Stomach (tissue), 9 donors: ENCODE measurements around the gene RANBP17. TPM values are rescaled to one million over a fixed set of nuclear protein-coding genes. Genes with fewer than 3 reads are reported as not detected.
A peak's percentile ranks its signal among the peaks of the same experiment; 100 is the strongest.

ENCODE experiments used
- DNase-seq, 2 donors: peaks; one replicate each; pipeline versions ENCODE4 v3.0.0 to v3.0.0-alpha.2; 2013 to 2019
- H3K27ac ChIP-seq, 5 donors: fragments of 200-600 bp in 4 of 5; sonication (generic) in 4 of 5; one replicate each; pipeline ENCODE4 v1.5.1; 2013 to 2019; ENCODE audit warnings: mild to moderate bottlenecking in 1 of 5, moderate library complexity in 1 of 5
- H3K27me3 ChIP-seq, 3 donors: fragments of 200-600 bp; sonication (generic); one replicate each; pipeline ENCODE4 v1.5.1; 2017 to 2019; ENCODE audit warnings: mixed run types in 1 of 3
- H3K36me3 ChIP-seq, 4 donors: fragments of 200-600 bp; sonication (generic); 1 replicate in 3 of 4; 2 replicates in 1 of 4; pipeline ENCODE4 v1.5.1; 2016 to 2019
- H3K4me1 ChIP-seq, 4 donors: fragments of 200-600 bp; sonication (generic); one replicate each; pipeline ENCODE4 v1.5.1; 2016 to 2019
- H3K4me3 ChIP-seq, 4 donors: fragments of 200-600 bp; sonication (generic) in 3 of 4; one replicate each; pipeline ENCODE4 v1.5.1; 2016 to 2019; ENCODE audit warnings: mild to moderate bottlenecking in 1 of 4
- H3K9me3 ChIP-seq, 4 donors: fragments of 200-600 bp; sonication (generic); one replicate each; pipeline ENCODE4 v1.5.1; 2016 to 2019
- EP300 ChIP-seq: sonication (generic); formaldehyde crosslinking; IDR thresholded peaks from one replicate; pipeline ENCODE4 v1.6.1; 2017; ENCODE audit warnings: antibody characterized with exemption
- POLR2A ChIP-seq, 4 donors: fragments of 450-650 bp; IDR thresholded peaks; one replicate each; pipeline ENCODE4 v1.6.1; 2016; ENCODE audit warnings: antibody characterized with exemption in 4 of 4, control low read depth in 2 of 4, mild to moderate bottlenecking in 1 of 4, moderate library complexity in 1 of 4
- POLR2AphosphoS5 ChIP-seq, 3 donors: sonication (generic); formaldehyde crosslinking; IDR thresholded peaks; one replicate each; pipeline ENCODE4 v1.6.1; 2016; ENCODE audit warnings: antibody characterized with exemption in 3 of 3
- WGBS, 5 donors: extraction: QIAGEN DNeasy Blood & Tissue Kit in 3 of 5; methylation state at CpG; one replicate each; pipeline versions ENCODE4 v1.1.5 to v1.1.7; 2013 to 2018; 5-methylcytosine and 5-hydroxymethylcytosine counted together
- intact Hi-C: fragments of 100-400 bp; cut with DNase I; formaldehyde crosslinking; loops from one replicate; pipeline ENCODE4 v1.15.1; 2023; ENCODE audit warnings: low total_unique reads
- polyA plus RNA-seq, 3 donors: library from polyadenylated mRNA; stranded (reverse); fragments of 200-250 nt; gene quantifications; one replicate each; pipeline ENCODE4 v1.2.3, GENCODE V29; 2013
- total RNA-seq, 5 donors: library from RNA; depleted of rRNA; stranded (reverse); fragments of >200 nt; gene quantifications; one replicate each; pipeline versions ENCODE4 v1.1.0 to v1.2.3, GENCODE V29; 2014 to 2016
- TF ChIP-seq, protein P1 (sequence below), 7 experiments: fragments of 450-650 bp in 4 of 7; fragments of 200-600 bp in 3 of 7; sonication (generic) in 3 of 7; IDR thresholded peaks; one replicate each; pipeline ENCODE4 v1.5.1; 2016 to 2019; ENCODE audit warnings: antibody characterized with exemption in 7 of 7, control low read depth in 2 of 7, mild to moderate bottlenecking in 1 of 7
- donor health status: healthy with polysubstance abuse.
- donor health status: Bipolar disorder and iron deficiency.
- donor health status: healthy.

The RANBP17 gene
- total and polyA plus RNA-seq, 8 donors, result 1.4 to 75.6 (median 10.5) TPM

DNA sequence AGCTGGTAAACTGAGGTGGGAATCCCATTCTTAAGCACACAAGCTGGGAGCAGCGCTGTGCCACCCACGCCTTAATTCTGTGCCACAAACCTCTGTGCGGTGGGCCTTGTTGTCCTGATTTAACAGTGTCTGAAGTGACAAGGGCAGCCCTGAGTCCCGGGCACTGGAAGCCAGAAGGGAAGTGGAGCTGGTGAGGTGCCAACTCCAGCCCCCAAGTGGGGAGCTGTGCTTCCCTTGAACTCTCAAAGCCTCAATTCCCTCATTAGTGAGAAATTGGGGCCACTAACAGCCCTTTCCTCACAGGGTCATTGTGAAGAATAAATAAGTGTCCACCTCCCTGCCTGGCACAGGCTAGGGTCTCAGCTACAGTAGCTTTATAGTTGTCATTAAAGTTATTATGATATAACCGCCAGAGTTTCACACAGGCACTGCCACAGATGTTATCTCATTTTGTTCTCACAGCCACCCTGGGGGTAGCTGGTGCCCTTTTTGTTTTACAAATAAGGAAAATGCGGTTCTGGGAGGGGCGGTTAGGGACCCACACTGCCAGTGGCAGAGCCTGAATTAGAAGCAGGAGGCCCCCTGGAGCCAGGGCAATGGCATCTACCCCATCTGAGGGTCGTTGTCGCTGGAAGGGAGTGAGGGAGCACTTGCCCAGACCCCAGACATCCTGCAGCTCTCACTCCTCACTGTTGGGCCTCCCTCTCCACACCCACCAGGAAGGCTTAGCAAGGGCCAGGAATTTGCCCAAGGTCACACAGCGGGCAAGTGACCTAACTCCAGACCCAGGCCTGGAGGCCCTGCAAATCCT lies 445.2 kb downstream of the RANBP17 start:
- WGBS, 5 donors, result 22 to 30% (median 25%) methylated on average over 9 to 10 of the region's 10 CpGs
- H3K4me3 ChIP-seq, result no peak overlapping the region
- H3K27me3 ChIP-seq, result peaks cover 56 to 88% (median 76%) of the 10 kb centered on the region in 3 donors
- no peak for TF ChIP-seq POLR2A (IDR thresholded peaks at IDR 0.05)
- TF ChIP-seq EP300, result no peak
- no peak for TF ChIP-seq POLR2AphosphoS5 (IDR thresholded peaks at IDR 0.05)
- TF ChIP-seq, protein P1, sequence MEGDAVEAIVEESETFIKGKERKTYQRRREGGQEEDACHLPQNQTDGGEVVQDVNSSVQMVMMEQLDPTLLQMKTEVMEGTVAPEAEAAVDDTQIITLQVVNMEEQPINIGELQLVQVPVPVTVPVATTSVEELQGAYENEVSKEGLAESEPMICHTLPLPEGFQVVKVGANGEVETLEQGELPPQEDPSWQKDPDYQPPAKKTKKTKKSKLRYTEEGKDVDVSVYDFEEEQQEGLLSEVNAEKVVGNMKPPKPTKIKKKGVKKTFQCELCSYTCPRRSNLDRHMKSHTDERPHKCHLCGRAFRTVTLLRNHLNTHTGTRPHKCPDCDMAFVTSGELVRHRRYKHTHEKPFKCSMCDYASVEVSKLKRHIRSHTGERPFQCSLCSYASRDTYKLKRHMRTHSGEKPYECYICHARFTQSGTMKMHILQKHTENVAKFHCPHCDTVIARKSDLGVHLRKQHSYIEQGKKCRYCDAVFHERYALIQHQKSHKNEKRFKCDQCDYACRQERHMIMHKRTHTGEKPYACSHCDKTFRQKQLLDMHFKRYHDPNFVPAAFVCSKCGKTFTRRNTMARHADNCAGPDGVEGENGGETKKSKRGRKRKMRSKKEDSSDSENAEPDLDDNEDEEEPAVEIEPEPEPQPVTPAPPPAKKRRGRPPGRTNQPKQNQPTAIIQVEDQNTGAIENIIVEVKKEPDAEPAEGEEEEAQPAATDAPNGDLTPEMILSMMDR (IDR thresholded peaks at IDR 0.05), result no peak
- DNase-seq, result peak in 1 of 2 donors; percentile 22
- peaks cover 27 to 41% (median 34%) of the 10 kb centered on the region in 4 donors for H3K4me1 ChIP-seq
- peaks cover 0 to 10% (median 0%) of the 10 kb centered on the region in 4 donors for H3K9me3 ChIP-seq
- H3K27ac ChIP-seq, result no peak overlapping the region
- no peaks in the 10 kb centered on the region for H3K36me3 ChIP-seq
- intact Hi-C loops, result no loop called here

DNA sequence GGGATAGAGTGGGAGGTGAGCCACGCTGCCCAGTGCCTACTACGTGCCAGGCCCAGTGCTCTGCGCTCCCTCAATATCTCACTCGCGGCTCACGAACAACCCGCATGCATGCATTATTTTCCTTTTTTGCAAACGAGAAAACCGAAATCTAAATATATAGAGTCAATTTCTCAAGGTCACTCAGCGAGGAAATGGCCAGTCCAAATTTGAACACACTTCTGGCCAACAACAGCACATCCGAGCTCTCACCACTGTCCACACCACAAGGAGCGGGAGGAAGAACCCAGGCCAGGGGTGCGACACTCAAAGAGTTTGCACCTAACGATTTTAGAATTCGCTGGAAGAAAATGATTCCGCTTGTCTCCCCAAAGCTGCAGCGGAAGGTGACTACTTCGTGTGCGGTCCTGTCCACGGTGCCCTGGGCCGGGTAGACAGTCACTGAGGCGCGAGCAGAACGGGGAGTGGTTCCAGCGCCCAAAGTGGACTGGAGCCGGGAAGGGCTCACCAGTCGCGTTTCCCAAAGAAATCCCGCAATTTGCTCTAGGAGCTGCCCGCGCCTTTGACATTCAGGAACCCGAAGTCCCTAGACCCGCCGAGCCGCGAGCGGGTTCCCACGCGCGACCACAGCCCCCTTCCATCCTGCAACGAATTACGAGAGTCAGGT lies 446.1 kb downstream of the RANBP17 start:
- no peak for TF ChIP-seq POLR2AphosphoS5 (IDR thresholded peaks at IDR 0.05)
- no peak for TF ChIP-seq POLR2A (IDR thresholded peaks at IDR 0.05)
- DNase-seq, result no peak
- peaks cover 64 to 92% (median 85%) of the 10 kb centered on the region in 3 donors for H3K27me3 ChIP-seq
- H3K4me1 ChIP-seq, result peaks cover 36 to 50% (median 44%) of the 10 kb centered on the region in 4 donors
- H3K36me3 ChIP-seq, result no peaks in the 10 kb centered on the region
- intact Hi-C loops, result no loop called here
- no peak overlapping the region for H3K4me3 ChIP-seq
- WGBS, 5 donors, result 18 to 23% (median 19%) methylated on average over 25 to 42 of the region's 42 CpGs
- H3K9me3 ChIP-seq, result peaks cover 0 to 10% (median 0%) of the 10 kb centered on the region in 4 donors
- no peak overlapping the region for H3K27ac ChIP-seq

DNA sequence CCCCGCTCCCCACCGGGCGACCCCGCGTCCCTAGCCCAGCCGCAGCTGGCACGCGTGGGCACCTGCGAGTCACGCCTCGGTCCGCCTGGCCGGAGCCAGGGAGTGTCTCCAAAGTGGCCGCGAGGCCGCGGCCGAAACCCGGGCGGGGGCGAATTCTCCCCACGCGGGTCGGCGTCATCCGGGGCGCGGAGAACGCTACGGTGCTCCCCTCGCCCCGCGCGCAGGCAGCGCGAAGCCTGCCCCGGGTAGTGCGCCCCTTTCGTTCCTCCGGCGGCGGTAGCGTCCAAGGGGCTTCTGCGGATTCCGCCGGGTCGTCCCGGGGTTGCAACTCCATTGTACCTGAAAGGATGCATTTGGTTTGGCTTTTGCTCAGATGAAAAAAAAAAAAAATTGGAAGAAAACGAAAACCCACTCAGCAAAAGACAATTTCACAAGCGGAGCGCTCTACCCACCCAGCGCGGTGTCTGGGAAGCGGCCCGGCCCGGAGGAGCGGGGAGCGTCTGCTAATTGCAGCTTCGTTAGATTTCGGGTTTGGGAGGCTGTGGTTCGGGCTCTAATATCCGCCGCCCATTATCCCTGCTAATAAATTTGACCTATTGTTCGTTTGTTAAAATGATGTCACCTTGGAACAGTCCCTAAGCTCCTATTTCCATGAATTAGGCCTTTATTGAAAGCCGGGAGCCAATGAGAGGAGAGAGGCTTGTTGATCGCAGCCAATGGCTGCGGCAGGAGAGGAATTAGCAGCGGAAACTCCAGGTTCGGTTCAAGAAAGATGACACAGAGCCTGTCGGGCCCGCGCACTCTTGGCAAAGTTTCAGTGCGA lies 446.8 kb downstream of the RANBP17 start, which contains the start of gene TLX3:
TSS of gene TLX3 (plus strand) at position 796 of the 823 bp plus-strand sequence. CDS start 118 bp downstream, outside the sequence.
- intact Hi-C loops, result no loop called here
- TF ChIP-seq EP300 (no peak), POLR2AphosphoS5 (IDR thresholded peaks at IDR 0.05) (no peak), POLR2A (IDR thresholded peaks at IDR 0.05) (no peak)
- TF ChIP-seq, protein P1 (IDR thresholded peaks at IDR 0.05), result no peak
- peaks cover 70 to 100% (median 91%) of the 10 kb centered on the region in 3 donors for H3K27me3 ChIP-seq
- 6 to 11% (median 10%) methylated on average over 44 to 73 of the region's 73 CpGs for WGBS, 5 donors
- DNase-seq, result peak in 1 of 2 donors; percentile 46
- H3K4me3 ChIP-seq, result peak within 1 kb of the TSS in 2 of 4 donors; percentile 11 to 19
- no peak within 1 kb of the TSS for H3K27ac ChIP-seq
- peaks cover 36 to 57% (median 51%) of the 10 kb centered on the region in 4 donors for H3K4me1 ChIP-seq
- peaks cover 0 to 10% (median 0%) of the 10 kb centered on the region in 4 donors for H3K9me3 ChIP-seq
- no peaks in the 10 kb centered on the region for H3K36me3 ChIP-seq

DNA sequence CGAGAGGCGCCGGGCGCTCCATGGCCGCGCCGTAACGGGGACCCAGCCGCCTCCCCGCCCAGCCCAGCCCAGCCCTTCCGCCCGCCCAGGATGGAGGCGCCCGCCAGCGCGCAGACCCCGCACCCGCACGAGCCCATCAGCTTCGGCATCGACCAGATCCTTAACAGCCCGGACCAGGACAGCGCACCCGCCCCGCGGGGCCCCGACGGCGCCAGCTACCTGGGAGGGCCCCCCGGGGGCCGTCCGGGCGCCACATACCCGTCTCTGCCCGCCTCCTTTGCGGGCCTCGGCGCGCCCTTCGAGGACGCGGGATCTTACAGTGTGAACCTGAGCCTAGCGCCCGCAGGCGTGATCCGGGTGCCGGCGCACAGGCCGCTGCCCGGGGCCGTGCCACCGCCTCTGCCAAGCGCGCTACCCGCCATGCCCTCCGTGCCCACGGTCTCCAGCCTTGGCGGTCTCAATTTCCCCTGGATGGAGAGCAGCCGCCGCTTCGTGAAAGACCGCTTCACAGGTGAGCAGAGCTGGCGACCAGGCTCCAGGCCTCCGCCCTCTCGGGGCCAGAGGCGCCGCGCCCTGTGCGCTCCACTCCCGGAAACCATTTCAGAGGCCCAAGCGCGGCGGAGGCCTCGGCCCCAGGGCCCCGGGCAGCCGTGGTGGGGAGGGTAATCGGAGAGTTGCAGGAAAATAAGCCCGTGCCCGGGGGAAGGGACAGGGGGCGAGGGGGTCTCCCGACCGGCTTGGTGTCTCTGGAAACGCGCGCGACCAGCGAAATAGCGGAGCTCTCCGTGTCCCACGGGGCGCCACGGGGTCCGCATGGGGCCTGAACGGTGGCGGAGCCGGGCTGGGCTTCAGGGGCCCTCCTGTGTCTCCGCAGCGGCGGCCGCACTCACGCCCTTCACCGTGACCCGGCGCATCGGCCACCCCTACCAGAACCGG lies 447.7 kb downstream of the RANBP17 start:
- Histone ChIP-seq H3K4me3 (peak overlapping the region in 2 of 4 donors; percentile 11 to 19), H3K27me3 (peaks cover 77 to 100% (median 95%) of the 10 kb centered on the region in 3 donors), H3K27ac (no peak overlapping the region), H3K36me3 (no peaks in the 10 kb centered on the region), H3K4me1 (peaks cover 37 to 66% (median 55%) of the 10 kb centered on the region in 4 donors), H3K9me3 (peaks cover 0 to 10% (median 0%) of the 10 kb centered on the region in 4 donors)
- peak in 1 of 2 donors; percentile 32 for DNase-seq
- TF ChIP-seq POLR2A (IDR thresholded peaks at IDR 0.05) (no peak), POLR2AphosphoS5 (IDR thresholded peaks at IDR 0.05) (no peak), EP300 (no peak)
- TF ChIP-seq, protein P1 (IDR thresholded peaks at IDR 0.05), result no peak
- 3 to 23% (median 7%) methylated on average over 18 to 106 of the region's 106 CpGs for WGBS, 5 donors
- intact Hi-C loops, result no loop called here
